HepG2 (cell line): Measurements from ENCODE around the gene SLC6A12.

Experiments used
- MAX ChIP-seq: IDR thresholded peaks from 2 replicates; pipeline ENCODE4 v1.6.1; 2012; ENCODE audit warnings: inconsistent platforms
- TBL1XR1 ChIP-seq: fragments of 150-350 bp; IDR thresholded peaks from 2 replicates; pipeline ENCODE4 v1.6.1; 2014; ENCODE audit warnings: borderline replicate concordance, low read length; ENCODE audit not compliant: partially characterized antibody
- TF ChIP-seq, protein P1 (sequence below): sonication (generic); formaldehyde crosslinking; IDR thresholded peaks from 2 replicates; pipeline ENCODE4 v1.5.0; 2020; ENCODE audit warnings: mild to moderate bottlenecking, missing genetic modification reagents, moderate library complexity
- TF ChIP-seq, protein P2 (sequence below): sonication (generic); formaldehyde crosslinking; IDR thresholded peaks from 2 replicates; pipeline ENCODE4 v1.8.1; 2023; ENCODE audit warnings: mild to moderate bottlenecking, inconsistent platforms, moderate library complexity, missing genetic modification reagents, borderline replicate concordance

DNA sequence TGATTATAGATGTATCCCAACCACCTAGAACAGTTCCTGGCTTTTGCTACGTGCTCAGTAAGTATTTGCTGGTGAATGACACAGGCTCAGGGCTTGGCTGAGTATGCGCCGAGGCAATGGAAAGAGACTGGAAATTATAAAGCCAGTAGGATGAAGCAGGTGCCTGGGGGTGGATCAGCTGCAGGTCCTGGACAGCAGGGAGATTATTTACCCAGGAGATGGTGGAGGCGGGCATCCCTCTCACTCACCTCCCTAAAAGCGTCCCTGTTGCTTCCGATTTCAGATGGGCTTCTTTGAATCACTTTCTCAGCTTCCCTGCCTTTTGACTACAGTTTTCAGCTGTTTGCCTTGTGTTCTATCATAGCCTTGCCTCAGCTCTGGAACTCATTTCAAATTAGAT is 42.3 kb upstream of the SLC6A12 start:
- TF ChIP-seq, protein P1, sequence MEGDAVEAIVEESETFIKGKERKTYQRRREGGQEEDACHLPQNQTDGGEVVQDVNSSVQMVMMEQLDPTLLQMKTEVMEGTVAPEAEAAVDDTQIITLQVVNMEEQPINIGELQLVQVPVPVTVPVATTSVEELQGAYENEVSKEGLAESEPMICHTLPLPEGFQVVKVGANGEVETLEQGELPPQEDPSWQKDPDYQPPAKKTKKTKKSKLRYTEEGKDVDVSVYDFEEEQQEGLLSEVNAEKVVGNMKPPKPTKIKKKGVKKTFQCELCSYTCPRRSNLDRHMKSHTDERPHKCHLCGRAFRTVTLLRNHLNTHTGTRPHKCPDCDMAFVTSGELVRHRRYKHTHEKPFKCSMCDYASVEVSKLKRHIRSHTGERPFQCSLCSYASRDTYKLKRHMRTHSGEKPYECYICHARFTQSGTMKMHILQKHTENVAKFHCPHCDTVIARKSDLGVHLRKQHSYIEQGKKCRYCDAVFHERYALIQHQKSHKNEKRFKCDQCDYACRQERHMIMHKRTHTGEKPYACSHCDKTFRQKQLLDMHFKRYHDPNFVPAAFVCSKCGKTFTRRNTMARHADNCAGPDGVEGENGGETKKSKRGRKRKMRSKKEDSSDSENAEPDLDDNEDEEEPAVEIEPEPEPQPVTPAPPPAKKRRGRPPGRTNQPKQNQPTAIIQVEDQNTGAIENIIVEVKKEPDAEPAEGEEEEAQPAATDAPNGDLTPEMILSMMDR (CRISPR knock-in tag) = no peak
- TF ChIP-seq TBL1XR1 (no peak), MAX (no peak)
- TF ChIP-seq, protein P2, sequence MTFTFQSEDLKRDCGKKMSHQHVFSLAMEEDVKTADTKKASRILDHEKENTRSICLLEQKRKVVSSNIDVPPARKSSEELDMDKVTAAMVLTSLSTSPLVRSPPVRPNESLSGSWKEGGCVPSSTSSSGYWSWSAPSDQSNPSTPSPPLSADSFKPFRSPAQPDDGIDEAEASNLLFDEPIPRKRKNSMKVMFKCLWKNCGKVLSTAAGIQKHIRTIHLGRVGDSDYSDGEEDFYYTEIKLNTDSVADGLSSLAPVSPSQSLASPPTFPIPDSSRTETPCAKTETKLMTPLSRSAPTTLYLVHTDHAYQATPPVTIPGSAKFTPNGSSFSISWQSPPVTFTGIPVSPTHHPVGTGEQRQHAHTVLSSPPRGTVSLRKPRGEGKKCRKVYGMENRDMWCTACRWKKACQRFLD (CRISPR knock-in tag) = no peak
